DOHH2 (cell line): Measurements from ENCODE around the gene SPZ1.
"Not testable (repeated sequence)": the region's sequence is repeated elsewhere in the genome, so short reads cannot be mapped to it uniquely, and the experiment has no call there.

Experiments
- H3F3A ChIP-seq: fragments of 200-600 bp; sonication (generic), shearing (Covaris generic); 2 replicates; pipeline ENCODE4 v1.6.0; 2016; ENCODE audit warnings: antibody characterized with exemption, mild to moderate bottlenecking; ENCODE audit not compliant: control insufficient read depth, insufficient read depth
- H3K27ac ChIP-seq: fragments of 200-600 bp; sonication (generic); 2 replicates; pipeline ENCODE4 v1.5.1; 2014; ENCODE audit warnings: low read depth, mild to moderate bottlenecking, low read length, moderate library complexity
- H3K27me3 ChIP-seq: fragments of 200-600 bp; sonication (generic); 2 replicates; pipeline ENCODE4 v1.6.1; 2014; ENCODE audit warnings: mild to moderate bottlenecking, low read length, mixed read lengths; ENCODE audit not compliant: control insufficient read depth
- H3K36me3 ChIP-seq: fragments of 200-600 bp; sonication (generic); 2 replicates; pipeline ENCODE4 v1.6.1; 2014; ENCODE audit warnings: mild to moderate bottlenecking, low read length, moderate library complexity, mixed read lengths; ENCODE audit not compliant: control insufficient read depth
- H3K4me1 ChIP-seq: fragments of 200-600 bp; sonication (generic); 2 replicates; pipeline ENCODE4 v1.6.1; 2014; ENCODE audit warnings: mild to moderate bottlenecking, low read length, mixed read lengths; ENCODE audit not compliant: control insufficient read depth
- H3K4me2 ChIP-seq: fragments of 200-600 bp; sonication (generic); 2 replicates; pipeline ENCODE4 v1.6.0; 2014; ENCODE audit warnings: mild to moderate bottlenecking, low read length, moderate library complexity
- H3K4me3 ChIP-seq: fragments of 200-600 bp; sonication (generic); 2 replicates; pipeline ENCODE4 v1.5.1; 2014; ENCODE audit warnings: mild to moderate bottlenecking, low read length, mixed read lengths
- H3K79me2 ChIP-seq: fragments of 200-600 bp; sonication (generic); 2 replicates; pipeline ENCODE4 v1.6.1; 2014; ENCODE audit warnings: mild to moderate bottlenecking, low read length, mixed read lengths; ENCODE audit not compliant: control insufficient read depth
- H3K9me2 ChIP-seq: fragments of 200-600 bp; sonication (generic); replicated peaks from 2 replicates; pipeline ENCODE4 v1.6.1; 2014; ENCODE audit warnings: mild to moderate bottlenecking, low read length, mixed read lengths; ENCODE audit not compliant: control insufficient read depth
- H3K9me3 ChIP-seq: fragments of 200-600 bp; sonication (generic); 2 replicates; pipeline ENCODE4 v1.6.1; 2014; ENCODE audit warnings: antibody characterized with exemption, low read length, mixed read lengths; ENCODE audit not compliant: control insufficient read depth, insufficient read depth
- H4K20me1 ChIP-seq: fragments of 200-600 bp; sonication (generic); 2 replicates; pipeline ENCODE4 v1.6.0; 2014; ENCODE audit warnings: low read depth, mild to moderate bottlenecking, antibody characterized with exemption, low read length, moderate library complexity; ENCODE audit not compliant: control insufficient read depth, insufficient read depth
- EZH2phosphoT487 ChIP-seq: fragments of 200-600 bp; sonication (generic); IDR thresholded peaks from 2 replicates; pipeline ENCODE4 v1.6.1; 2017; ENCODE audit warnings: borderline replicate concordance, mild to moderate bottlenecking, antibody characterized with exemption, low read length, moderate library complexity, mixed read lengths
- TF ChIP-seq, protein P1 (sequence below): fragments of 200-600 bp; sonication (generic); IDR thresholded peaks from one replicate; pipeline ENCODE4 v1.5.1; 2014; ENCODE audit warnings: antibody characterized with exemption, mild to moderate bottlenecking, low read depth, low read length; ENCODE audit not compliant: poor library complexity, severe bottlenecking

Gene SPZ1

DNA sequence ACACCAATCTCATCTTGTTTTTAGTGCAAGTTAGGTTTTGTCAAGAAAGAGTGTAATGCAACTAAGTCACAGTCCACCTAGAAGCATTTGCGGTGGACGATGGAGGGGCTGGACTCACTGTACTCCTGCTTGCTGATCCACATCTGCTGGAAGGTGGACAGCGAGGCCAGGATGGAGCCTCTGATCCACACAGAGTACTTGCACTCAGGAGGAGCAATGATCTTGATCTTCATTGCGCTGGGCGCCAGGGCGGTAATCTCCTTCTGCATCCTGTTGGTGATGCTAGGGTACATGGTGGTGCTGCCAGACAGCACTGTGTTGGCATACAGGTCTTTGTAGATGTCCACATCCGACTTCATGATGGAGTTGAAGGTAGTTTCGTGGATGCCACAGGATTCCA is 20.2 kb upstream of the SPZ1 start:
- Histone ChIP-seq H3K4me1 (no peaks in the 10 kb centered on the region), H3K27me3 (no peaks in the 10 kb centered on the region), H3K4me3 (no peak overlapping the region), H3K36me3 (no peaks in the 10 kb centered on the region), H3K79me2 (no peaks in the 10 kb centered on the region), H3K9me2 (no peaks in the 10 kb centered on the region), H3K9me3 (no peaks in the 10 kb centered on the region), H3F3A (no peaks in the 10 kb centered on the region), H4K20me1 (no peaks in the 10 kb centered on the region), H3K4me2 (no peak overlapping the region), H3K27ac (no peak overlapping the region)
- no peak for TF ChIP-seq EZH2phosphoT487
- TF ChIP-seq, protein P1, sequence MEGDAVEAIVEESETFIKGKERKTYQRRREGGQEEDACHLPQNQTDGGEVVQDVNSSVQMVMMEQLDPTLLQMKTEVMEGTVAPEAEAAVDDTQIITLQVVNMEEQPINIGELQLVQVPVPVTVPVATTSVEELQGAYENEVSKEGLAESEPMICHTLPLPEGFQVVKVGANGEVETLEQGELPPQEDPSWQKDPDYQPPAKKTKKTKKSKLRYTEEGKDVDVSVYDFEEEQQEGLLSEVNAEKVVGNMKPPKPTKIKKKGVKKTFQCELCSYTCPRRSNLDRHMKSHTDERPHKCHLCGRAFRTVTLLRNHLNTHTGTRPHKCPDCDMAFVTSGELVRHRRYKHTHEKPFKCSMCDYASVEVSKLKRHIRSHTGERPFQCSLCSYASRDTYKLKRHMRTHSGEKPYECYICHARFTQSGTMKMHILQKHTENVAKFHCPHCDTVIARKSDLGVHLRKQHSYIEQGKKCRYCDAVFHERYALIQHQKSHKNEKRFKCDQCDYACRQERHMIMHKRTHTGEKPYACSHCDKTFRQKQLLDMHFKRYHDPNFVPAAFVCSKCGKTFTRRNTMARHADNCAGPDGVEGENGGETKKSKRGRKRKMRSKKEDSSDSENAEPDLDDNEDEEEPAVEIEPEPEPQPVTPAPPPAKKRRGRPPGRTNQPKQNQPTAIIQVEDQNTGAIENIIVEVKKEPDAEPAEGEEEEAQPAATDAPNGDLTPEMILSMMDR: no peak

DNA sequence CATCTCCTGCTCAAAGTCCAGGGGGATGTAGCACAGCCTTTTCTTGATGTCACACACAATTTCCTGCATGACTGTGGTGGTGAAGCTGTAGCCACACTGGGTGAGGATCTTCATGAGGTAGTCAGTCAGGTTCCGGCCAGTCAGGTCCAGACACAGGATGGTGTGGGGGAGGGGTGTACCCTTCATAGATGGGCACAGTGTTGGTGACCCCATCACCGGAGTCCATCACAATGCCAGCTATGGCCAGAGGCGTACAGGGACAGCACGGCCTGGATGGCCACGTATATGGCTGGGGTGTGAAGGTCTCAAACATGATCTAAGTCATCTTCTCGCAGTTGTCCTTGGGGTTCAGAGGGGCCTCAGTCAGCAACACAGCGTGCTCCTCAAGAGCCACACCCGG is 19.7 kb upstream of the SPZ1 start:
- Histone ChIP-seq H3K9me3 (no peaks in the 10 kb centered on the region), H3F3A (no peaks in the 10 kb centered on the region), H3K4me3 (no peak overlapping the region), H3K4me1 (no peaks in the 10 kb centered on the region), H3K27me3 (no peaks in the 10 kb centered on the region), H4K20me1 (no peaks in the 10 kb centered on the region), H3K79me2 (no peaks in the 10 kb centered on the region), H3K4me2 (no peak overlapping the region), H3K27ac (no peak overlapping the region), H3K36me3 (no peaks in the 10 kb centered on the region), H3K9me2 (no peaks in the 10 kb centered on the region)
- TF ChIP-seq, protein P1: no peak
- TF ChIP-seq EZH2phosphoT487: no peak

DNA sequence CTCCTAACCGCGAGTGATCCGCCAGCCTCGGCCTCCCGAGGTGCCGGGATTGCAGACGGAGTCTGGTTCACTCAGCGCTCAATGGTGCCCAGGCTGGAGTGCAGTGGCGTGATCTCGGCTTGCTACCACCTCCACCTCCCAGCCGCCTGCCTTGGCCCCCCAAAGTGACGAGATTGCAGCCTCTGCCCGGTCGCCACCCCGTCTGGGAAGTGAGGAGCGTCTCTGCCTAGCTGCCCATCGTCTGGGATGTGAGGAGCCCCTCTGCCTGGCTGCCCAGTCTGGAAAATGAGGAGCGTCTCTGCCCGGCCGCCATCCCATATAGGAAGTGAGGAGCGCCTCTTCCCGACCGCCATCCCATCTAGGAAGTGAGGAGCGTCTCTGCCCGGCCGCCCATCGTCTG is 19.0 kb upstream of the SPZ1 start:
- not testable (repeated sequence) for H3K9me3 ChIP-seq, H3K36me3 ChIP-seq, H3K27ac ChIP-seq, H3K79me2 ChIP-seq, H3K27me3 ChIP-seq, H3K4me1 ChIP-seq, H3K4me3 ChIP-seq, H3F3A ChIP-seq, H3K9me2 ChIP-seq, H4K20me1 ChIP-seq, H3K4me2 ChIP-seq

DNA sequence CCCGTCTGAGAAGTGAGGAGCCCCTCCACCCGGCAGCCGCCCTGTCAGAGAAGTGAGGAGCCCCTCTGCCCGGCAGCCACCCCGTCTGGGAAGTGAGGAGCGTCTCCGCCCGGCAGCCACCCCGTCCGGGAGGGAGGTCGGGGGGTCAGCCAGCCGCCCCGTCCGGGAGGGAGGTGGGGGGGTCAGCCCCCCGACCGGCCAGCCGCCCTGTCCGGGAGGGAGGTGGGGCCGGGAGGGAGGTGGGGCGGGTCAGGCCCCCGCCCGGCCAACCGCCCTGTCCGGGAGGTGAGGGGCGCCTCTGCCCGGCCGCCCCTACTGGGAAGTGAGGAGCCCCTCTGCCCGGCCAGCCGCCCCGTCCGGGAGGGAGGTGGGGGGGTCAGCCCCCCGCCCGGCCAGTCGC is 18.5 kb upstream of the SPZ1 start:
- not testable (repeated sequence) for H4K20me1 ChIP-seq, H3K79me2 ChIP-seq, H3K27ac ChIP-seq, H3K4me3 ChIP-seq, H3F3A ChIP-seq, H3K9me3 ChIP-seq, H3K4me2 ChIP-seq, H3K9me2 ChIP-seq, H3K36me3 ChIP-seq, H3K27me3 ChIP-seq, H3K4me1 ChIP-seq
